Fibroblast of peridontal ligament (primary cell): Measurements from ENCODE around the gene MOB3A.
A peak's percentile ranks its signal among the peaks of the same experiment; 100 is the strongest.
"Not testable (repeated sequence)": the region's sequence is repeated elsewhere in the genome, so short reads cannot be mapped to it uniquely, and the experiment has no call there.

Experiments used
- DNase-seq: peaks from one replicate; pipeline ENCODE4 v3.0.0-alpha.2; 2010; ENCODE audit errors: extremely low read depth

MOB3A gene

DNA sequence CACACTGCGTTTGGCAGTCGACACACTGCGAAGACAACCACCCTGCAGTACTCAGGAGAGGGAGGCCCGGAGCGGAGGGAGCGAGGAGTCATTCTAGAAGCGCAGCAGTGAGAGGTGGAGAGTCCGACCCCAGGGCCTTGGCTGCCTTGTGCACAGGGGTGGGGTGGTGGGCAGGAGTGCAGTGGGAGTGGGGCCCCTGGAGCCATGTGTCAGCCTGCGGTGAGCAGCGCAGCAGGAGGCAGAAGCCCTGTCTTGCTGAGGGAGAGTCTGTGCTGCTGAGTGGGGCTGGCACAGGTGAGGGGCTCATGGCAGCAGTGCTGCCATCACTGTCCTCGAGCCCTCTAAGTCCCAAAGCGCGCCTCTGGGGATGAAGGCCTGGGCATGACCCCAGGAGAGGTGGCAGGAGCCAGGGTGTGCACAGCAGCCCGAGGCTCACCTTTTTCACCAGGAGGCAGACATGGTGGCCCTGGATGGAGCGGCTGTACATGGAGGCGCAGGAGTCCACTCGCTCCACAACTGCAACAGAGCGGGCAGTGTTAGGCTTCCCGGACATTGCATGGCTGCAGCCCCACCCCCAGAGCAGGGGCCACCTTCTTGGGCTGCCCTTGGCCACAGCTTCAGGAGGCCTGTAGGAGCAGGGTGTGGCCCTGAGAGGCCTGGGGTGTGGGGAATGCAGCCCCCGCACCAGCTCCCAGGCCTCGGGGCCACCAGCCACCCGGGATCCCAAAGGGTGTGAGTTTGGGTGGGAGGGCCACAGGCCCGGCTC is 12.3 kb upstream of the MOB3A start:
- DNase-seq: no peak

DNA sequence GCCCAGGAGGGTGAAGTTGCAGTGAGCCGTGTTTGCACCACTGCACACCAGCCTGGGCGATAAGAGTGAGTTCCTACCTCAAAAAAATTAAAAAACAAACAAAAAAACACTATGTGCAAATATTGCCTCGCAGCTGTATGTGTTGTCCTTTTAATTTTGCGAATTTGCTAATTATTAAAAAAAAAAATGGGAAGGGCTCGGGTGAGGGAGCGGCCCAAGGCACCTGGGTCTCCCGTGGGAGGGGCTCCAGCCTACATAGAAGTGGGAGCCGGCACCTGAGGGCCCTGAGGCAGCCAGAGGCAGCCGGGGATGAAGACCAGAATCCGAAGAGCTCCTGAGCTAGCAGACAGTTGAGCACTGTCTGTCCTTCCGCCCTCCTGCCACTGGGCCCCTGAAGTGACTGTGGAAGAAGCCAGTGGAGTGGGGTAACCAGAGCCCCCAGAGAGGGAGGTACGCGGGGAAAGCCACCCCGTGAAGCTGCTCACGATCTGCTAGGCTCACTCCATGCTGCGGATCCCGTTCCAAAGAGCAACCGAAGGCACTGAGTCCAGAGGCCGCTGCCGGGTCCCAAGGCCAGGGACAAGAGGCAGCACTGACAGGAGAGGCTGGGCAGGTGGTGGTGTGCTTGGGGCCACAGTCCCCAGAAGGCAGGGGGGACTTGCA is 7.0 kb upstream of the MOB3A start:
- no peak for DNase-seq

DNA sequence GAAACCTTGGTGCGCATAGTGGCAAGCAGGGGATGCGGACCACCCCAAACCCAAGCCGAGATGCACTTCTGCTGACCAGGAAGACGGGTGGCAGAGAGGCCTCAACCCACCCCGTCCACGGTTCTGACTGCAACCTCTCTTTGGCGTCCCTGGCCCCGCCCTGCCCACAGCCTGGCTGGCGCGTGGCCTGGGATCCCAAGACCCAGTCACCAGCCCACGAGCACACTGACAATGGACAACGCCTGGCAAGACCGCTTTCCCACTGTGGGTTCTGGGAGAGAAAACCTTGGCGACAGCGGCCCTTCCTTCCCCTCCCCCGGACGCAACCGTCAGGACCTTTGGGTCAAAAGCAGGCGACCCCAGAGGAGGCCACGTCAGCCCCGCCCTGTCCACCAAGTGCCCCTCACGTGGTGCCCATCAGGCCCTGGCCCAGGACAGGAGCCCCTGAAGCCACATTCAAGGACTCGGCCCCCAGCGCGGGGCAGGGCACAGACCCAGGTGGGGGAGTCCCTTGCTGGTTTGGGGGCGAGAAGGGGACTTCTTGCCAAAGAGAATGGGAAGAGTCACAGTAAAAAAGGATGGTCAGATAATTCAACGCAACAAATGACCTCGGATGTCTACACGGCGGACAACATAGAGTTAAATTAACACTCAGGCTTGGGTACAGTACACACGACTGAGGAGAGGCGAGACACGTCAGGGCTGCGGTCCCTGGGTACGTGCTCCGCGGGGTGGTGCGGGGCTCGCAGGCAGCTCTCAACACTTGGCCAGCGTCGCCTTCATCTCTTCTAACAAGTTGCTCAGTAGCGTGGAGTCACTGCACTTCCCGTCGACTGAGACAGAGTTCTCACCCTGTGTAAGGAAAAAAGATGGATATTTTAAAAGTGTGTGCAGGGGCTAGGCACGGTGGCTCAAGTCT is 5.5 kb upstream of the MOB3A start:
- DNase-seq: no peak

DNA sequence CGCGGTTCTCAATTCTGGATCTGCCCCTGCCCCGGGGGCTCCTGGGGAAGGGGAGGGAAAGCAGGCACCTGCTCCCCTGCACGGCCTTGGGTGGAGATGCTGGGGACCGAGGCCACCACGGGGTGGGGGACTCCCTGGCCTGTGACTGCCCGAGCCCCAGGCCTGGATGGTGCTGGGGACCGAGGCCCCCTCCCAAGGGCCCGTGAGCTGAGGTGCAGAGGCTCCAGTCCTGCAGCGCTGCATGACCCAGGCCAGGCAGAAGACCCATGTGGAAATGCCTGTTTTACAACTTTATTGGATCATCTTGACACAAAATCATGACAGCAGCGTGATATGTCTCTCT is 4.6 kb upstream of the MOB3A start:
- no peak for DNase-seq

DNA sequence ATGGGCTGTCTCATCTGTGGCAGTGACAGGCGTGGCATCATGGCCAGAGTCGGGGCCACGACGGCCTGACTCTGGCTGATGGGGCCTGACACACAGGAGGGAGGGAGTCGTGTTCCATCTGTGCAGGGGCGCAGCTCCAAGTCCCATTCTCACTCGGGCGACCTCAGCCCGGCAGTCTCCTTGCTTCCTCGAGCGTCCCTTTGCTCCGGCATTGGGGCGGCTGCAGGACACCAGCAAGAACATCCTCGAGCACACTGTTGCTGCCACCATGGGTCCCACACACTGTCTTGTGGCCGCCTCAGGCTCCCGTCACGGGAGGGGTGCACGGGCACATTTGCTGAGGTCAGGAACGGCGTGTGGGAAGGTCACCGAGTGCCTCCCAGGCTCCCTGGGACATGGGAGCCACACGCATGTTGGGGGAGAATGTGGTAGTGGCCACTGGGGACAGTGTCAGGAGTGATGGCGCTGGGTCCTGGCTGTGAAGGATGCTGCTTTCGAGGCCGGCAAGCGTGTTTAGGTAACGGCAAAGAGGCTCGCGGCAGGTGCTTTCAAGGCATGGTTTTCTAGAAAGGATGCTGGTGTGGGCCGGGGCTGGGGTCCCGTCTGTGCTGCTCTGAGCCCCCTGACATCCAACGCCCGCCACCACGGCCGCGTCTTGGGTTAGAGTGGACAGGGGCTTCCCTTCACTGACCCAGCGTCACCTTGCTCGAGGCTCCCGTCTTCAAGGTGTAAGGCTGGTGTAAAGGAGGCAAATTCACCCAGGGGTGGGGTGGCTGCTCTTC is 4.0 kb upstream of the MOB3A start:
- DNase-seq: no peak

DNA sequence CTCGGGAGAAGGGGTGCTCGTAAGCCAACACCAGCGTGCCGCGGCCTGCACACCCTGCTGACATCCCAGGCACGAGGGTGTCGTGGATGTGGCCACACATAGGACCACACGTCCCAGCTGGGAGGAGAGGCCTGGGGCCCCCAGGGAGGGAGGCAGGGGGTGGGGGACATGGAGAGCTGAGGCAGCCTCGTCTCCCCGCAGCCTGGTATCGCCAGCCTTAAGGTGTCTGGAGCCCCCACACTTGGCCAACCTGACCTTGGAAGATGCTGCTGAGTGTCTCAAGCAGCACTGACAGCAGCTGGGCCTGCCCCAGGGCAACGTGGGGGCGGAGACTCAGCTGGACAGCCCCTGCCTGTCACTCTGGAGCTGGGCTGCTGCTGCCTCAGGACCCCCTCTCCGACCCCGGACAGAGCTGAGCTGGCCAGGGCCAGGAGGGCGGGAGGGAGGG is 3.0 kb upstream of the MOB3A start:
- no peak for DNase-seq

DNA sequence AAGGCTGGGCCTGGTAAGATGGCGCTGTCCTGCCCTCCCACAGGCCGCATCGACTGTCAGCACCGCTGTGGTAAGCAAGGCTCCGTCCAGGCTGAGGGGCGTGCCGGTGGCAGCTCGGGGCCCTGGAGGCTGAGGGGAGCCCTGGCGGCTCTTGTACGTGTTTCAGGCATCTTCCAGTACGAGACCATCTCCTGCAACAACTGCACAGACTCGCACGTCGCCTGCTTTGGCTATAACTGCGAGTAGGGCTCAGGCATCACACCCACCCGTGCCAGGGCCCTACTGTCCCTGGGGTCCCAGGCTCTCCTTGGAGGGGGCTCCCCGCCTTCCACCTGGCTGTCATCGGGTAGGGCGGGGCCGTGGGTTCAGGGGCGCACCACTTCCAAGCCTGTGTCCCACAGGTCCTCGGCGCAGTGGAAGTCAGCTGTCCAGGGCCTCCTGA is 1.8 kb upstream of the MOB3A start:
- DNase-seq: no peak

DNA sequence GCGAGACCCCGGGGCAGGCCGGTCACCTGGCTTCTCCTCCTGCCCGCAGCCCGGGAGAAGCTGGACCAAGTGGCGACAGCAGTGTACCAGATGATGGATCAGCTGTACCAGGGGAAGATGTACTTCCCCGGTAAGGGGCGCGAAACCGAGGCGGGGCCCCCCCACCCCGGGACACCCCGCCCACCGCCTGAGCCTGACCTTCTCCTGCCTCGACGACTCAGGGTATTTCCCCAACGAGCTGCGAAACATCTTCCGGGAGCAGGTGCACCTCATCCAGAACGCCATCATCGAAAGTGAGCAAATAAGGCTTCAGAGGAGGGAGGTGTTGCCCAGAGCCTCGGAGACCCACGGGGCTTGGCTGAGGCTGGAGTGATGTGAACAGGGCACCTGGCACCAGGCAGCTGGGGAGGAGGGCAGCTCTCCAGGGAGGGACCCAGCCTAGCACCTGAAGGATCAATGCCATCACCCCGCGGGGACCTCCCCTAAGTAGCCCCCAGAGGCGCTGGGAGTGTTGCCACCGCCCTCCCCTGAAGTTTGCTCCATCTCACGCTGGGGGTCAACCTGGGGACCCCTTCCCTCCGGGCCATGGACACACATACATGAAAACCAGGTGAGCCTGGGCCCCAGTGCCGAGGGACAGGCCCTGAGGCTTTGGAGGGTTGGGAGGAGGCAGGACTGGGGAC is 1.2 kb upstream of the MOB3A start:
- DNase-seq: no peak

DNA sequence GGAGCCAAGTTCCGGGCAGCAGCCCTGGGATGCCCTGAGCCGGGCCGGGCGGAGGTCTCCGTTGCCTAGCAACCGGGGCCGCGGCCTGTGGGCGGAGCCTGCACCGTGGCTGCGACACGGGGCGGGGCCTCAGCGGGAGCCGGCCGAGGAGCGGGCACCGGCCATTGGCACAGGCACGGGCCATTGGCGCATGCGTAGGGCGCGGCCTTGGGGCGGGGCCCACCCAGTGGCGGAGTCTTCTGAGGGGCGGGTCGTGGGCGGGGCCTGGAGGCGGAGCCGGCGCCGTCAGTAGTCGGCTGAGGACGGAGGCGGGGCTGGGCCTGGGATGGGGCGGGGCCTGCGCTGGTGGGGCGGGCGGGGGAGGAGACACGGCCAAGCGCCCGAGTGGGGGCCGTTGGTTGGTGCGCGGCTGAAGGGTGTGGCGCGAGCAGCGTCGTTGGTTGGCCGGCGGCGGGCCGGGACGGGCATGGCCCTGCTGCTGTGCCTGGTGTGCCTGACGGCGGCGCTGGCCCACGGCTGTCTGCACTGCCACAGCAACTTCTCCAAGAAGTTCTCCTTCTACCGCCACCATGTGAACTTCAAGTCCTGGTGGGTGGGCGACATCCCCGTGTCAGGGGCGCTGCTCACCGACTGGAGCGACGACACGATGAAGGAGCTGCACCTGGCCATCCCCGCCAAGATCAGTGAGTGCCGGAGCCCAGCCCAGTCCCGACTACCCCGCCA is 515 bp upstream of the MOB3A start, which contains the start of gene IZUMO4:
Gene IZUMO4, plus strand, starts transcription at position 436 of the 723 bp plus-strand sequence. Its CDS starts 31 bp downstream, at position 467.
- DNase-seq: peak; percentile 95

DNA sequence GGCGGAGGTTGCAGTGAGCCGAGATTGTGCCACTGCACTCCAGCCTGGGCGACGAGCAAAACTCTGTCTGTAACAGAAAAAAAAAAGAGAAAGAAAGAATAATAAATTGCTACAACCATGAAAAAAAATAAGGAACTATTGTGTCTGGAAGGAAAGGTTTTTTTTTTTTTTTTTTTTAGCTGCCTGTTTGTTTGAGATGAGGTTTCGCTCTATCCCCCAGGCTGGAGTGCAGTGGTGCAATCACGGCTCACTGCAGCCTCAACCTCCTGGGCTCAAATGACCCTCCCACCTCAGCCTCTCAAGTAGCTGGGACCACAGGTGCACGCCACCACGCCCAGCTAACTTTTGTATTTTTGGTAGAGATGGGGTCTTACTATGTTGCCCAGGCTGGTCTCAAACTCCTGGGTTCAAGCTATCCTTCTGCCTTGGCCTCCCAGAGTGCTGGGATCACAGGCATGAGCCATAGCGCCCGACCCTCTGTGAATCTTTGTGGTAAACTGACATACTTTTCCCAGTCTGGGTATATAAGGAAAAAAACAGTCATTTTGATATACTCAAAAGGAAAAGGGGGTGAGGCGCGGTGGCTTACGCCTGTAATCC is 4.1 kb downstream of the MOB3A start:
- DNase-seq: not testable (repeated sequence)

DNA sequence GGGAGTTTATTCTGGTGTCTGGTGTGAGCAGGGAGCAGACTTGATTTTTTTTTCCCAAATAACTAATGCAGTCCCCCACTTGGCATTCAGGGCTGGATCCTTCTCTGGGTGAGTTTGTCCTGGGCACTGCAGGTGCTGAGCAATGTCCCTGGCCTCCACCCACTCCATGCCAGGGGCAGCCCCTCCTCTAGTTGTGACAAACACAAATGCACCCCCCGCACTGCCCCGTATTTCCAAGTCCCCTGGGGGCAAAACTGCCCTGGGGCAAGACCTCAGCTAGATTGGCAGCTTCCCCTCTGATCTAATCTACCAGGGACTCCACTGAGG is 6.4 kb downstream of the MOB3A start:
- no peak for DNase-seq

DNA sequence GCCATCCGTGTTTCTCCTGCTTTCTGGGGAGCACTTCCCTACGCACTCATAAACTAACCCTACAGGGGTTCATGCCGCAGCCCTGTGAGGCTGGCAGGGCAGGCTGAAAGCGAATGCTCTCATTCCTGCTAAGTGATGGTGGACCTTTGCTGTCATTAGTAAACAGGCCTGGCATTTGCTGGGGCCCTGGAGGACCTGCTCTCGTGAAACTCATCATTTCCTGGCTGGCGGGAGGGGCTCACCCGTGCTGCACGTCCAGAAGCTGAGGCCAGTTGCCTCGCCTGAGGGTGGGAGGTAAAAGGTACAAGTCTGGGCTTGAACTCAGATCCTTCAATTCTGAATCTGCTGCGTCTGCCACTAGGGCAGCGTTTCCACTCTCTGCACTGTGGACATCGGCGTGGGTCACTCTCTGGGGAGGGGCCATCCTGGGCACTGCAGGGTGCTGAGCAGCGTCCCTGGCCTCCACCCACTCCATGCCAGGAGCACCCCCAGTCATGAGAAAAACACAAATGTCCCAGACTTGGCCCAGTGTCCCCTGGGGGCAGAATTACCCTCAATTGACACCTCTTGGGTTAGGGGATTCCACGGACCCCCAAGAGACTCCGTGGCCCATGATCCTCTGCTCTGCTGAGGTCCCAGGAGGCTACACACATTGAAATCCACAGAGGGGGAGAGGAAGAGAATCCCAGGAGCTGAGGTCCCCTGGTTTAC is 7.0 kb downstream of the MOB3A start:
- DNase-seq: no peak

DNA sequence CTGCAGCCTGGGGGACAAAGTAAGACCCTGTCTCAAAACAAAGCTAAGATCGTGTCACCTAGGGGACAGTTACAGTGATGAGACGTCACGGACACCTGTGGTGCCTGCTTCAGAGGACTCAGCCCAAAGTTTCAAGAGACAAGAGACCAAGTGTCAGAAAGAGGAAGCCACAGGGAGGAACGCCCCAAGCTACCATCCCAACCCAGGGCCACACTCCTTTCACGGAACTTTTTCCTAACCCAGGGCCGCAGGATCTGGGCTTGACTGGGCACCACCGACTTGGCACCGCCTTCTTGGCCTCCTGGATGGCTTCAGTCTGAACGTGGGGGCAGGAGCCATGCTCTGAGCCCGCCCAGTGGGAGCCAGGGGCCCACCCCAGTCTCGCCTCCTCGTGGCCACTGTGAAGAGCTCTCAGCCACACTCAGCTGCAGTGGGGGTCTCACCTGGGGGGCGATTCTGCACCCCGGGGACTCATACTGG is 8.5 kb downstream of the MOB3A start:
- no peak for DNase-seq

DNA sequence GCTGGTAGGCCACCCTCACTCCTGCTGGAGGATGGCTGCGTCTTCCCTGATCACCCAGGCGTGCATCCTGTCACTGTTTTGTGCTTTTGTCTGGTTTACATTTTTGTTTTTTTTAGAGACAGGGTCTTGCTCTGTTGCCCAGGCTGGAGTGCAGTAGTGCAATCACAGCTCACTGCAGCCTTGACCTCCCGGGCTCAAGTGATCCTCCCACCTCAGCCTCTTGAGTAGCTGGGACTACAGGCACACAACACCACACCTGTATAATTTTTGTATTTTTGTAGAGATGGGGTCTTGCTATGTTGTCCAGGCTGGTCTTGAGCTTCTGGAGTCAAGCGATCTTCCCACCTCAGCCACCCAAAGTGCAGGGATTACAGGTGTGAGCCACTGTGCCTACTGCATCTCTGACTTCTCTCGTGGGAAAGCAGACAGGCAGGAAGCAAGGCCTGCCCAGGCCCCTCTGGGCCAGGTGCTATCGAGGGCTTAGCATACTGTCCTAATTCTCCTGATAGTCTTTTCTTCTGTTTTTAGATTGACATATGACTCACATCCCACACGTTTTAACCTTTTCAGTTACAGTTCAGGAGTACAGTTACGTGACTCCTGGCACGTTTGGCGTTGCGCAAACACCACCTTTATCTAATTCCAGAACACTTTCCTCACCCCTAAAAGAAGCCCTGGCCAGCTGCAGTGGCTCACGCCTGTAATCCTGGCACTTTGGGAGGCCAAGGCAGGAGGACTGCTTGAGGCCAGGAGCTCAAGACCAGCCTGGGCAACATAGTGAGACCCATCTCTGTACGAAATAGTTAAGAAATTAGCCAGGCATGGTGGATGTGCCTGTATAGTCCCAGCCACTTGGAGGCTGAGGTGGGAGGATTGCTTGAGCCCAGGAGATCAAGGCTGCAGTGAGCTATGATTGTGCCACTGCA is 9.2 kb downstream of the MOB3A start:
- not testable (repeated sequence) for DNase-seq

DNA sequence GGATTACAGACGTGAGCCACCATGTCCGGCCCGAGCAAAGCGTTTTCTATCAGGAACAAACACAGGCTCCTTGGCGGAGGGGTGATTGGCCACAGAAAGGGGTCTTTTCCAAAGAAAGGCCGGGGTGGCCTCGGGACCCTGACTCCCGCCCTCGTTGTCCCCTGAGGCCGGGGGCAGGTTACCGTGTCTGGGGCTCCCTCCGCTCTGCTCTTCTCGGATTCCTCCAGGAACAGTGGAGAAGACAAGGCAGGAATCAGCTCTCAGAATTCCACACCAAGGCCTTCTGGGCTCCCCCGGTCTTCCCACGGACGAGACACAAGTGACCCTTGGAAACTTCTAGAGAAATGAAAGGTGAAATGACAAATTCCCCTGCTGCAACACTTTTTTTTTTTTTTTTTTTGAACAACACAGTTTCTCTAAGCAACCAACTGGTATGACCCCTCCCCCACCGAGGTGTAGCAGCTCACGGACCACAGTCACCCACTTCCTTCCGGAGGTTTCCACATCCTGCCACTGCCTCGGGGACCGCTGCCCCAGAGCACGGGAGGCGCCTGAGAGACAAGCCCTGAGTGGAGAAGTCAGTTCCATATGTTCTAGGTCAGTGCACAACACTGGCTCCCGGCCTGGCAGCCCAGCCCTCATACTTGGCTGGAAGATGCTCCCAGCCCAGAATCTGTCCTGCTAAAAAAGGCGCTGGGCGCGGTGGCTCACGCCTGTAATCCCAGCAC is 11.0 kb downstream of the MOB3A start:
- DNase-seq: peak; percentile 13

DNA sequence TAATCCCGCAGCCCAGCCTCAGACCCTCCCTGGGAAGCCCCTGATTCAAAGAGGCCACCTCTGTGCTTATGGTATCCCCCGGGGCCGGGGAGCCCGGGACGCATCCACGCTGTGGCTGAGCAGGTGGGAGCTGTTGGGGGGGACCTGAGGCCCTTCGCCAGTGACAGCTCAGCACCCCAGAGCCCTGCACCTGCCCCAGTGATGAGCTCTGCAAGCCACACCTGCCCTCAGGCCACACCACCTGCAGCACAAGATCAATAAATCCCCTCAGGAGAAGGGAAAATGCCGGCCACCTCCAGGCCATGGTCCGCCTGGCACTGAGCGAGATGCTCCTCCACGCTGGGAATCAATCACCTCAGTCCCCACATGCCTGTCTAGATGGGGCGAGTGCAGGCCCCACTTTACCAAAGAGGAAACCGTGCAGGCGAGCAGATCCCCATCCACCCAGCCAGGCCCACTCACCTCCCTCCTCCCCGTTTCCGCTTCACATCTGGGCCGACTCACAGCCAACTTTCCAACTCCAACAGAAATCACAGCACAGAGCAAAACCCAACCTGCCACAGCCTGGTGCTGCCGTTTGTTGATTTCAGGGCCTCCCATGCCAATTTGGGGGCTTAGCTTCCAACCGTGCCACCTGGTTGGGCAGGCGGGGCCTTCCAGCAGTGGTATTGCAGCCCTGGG is 12.8 kb downstream of the MOB3A start:
- no peak for DNase-seq
